OCI-LY1 (cell line): Measurements from ENCODE around the gene CCDC68.

Source experiments
- H2AFZ ChIP-seq: fragments of 200-600 bp; sonication (generic), shearing (Covaris generic); 2 replicates; pipeline ENCODE4 v1.6.0; 2014; ENCODE audit warnings: antibody characterized with exemption, mild to moderate bottlenecking, low read length
- H3F3A ChIP-seq: fragments of 200-600 bp; sonication (generic), shearing (Covaris generic); 2 replicates; pipeline ENCODE4 v1.6.0; 2014; ENCODE audit warnings: mild to moderate bottlenecking, antibody characterized with exemption, low read length, moderate library complexity; ENCODE audit not compliant: insufficient read depth
- H3K27ac ChIP-seq: fragments of 200-600 bp; sonication (generic); 2 replicates; pipeline ENCODE4 v1.5.1; 2014; ENCODE audit warnings: low read length, mixed run types, mild to moderate bottlenecking, low read depth; ENCODE audit not compliant: poor library complexity, severe bottlenecking
- H3K27me3 ChIP-seq: fragments of 200-600 bp; sonication (generic); 2 replicates; pipeline ENCODE4 v1.6.0; 2014; ENCODE audit warnings: antibody characterized with exemption, mild to moderate bottlenecking, low read length, moderate library complexity; ENCODE audit not compliant: insufficient read depth
- H3K36me3 ChIP-seq: fragments of 200-600 bp; sonication (generic); 2 replicates; pipeline ENCODE4 v1.6.1; 2014; ENCODE audit warnings: mild to moderate bottlenecking, antibody characterized with exemption, low read length, moderate library complexity, mixed read lengths; ENCODE audit not compliant: insufficient read depth
- H3K4me1 ChIP-seq: fragments of 200-600 bp; sonication (generic); 2 replicates; pipeline ENCODE4 v1.5.1; 2014; ENCODE audit warnings: mild to moderate bottlenecking, low read length, moderate library complexity; ENCODE audit not compliant: insufficient read depth, severe bottlenecking
- H3K4me2 ChIP-seq: fragments of 200-600 bp; sonication (generic), shearing (Covaris generic); 2 replicates; pipeline ENCODE4 v1.6.1; 2014; ENCODE audit warnings: low read length
- H3K4me3 ChIP-seq: fragments of 200-600 bp; sonication (generic); 2 replicates; pipeline ENCODE4 v1.5.1; 2014; ENCODE audit warnings: low read length, low read depth, mild to moderate bottlenecking, mixed read lengths; ENCODE audit not compliant: poor library complexity, severe bottlenecking
- H3K79me2 ChIP-seq: fragments of 200-600 bp; shearing (Covaris generic); 2 replicates; pipeline ENCODE4 v1.6.1; 2016; ENCODE audit warnings: mixed run types, low read length, mixed read lengths; ENCODE audit not compliant: insufficient read depth
- H3K9ac ChIP-seq: fragments of 200-600 bp; sonication (generic), shearing (Covaris generic); 2 replicates; pipeline ENCODE4 v1.6.1; 2014; ENCODE audit warnings: mild to moderate bottlenecking, low read length, mixed read lengths
- H3K9me2 ChIP-seq: fragments of 200-600 bp; sonication (generic), shearing (Covaris generic); 2 replicates; pipeline ENCODE4 v1.6.1; 2014; ENCODE audit warnings: low read depth, mild to moderate bottlenecking, low read length, mixed read lengths
- H3K9me3 ChIP-seq: fragments of 200-600 bp; shearing (Covaris generic); 2 replicates; pipeline ENCODE4 v1.6.1; 2014; ENCODE audit warnings: low read length, mixed read lengths
- H4K20me1 ChIP-seq: fragments of 200-600 bp; sonication (generic), shearing (Covaris generic); 2 replicates; pipeline ENCODE4 v1.6.0; 2016; ENCODE audit warnings: mild to moderate bottlenecking, low read length; ENCODE audit not compliant: insufficient read depth
- CTCF ChIP-seq: fragments of 200-600 bp; sonication (generic), shearing (Covaris generic); IDR thresholded peaks from 2 replicates; pipeline ENCODE4 v1.5.1; 2017; ENCODE audit warnings: mild to moderate bottlenecking, antibody characterized with exemption, low read length, moderate library complexity, mixed read lengths
- EZH2 ChIP-seq: fragments of 200-600 bp; sonication (generic), shearing (Covaris generic); IDR thresholded peaks from 2 replicates; pipeline ENCODE4 v1.8.0; 2017; ENCODE audit warnings: borderline replicate concordance, mixed run types, mild to moderate bottlenecking, antibody characterized with exemption, low read length, moderate library complexity, mixed read lengths

The CCDC68 gene

GRCh38 chr18:54942569-54942968, 16.7 kb downstream of the CCDC68 start:
- H3K4me2 ChIP-seq = no peak overlapping the region
- H3F3A ChIP-seq = no peaks in the 10 kb centered on the region
- H4K20me1 ChIP-seq = no peaks in the 10 kb centered on the region
- H3K36me3 ChIP-seq = no peaks in the 10 kb centered on the region
- H3K27me3 ChIP-seq = no peaks in the 10 kb centered on the region
- no peaks in the 10 kb centered on the region for H3K9me2 ChIP-seq
- no peak overlapping the region for H3K4me3 ChIP-seq
- no peaks in the 10 kb centered on the region for H3K9me3 ChIP-seq
- H3K4me1 ChIP-seq = peaks cover 8% of the 10 kb centered on the region
- no peak overlapping the region for H3K27ac ChIP-seq
- TF ChIP-seq EZH2 (no peak), CTCF (no peak)
- no peaks in the 10 kb centered on the region for H3K79me2 ChIP-seq
- no peak overlapping the region for H3K9ac ChIP-seq
- no peak overlapping the region for H2AFZ ChIP-seq

GRCh38 chr18:54942144-54942543, 17.1 kb downstream of the CCDC68 start:
- Histone ChIP-seq H3F3A (no peaks in the 10 kb centered on the region), H3K9ac (no peak overlapping the region)
- TF ChIP-seq EZH2 = no peak
- no peak for TF ChIP-seq CTCF

GRCh38 chr18:54939361-54939917, 19.8 kb downstream of the CCDC68 start:
- H3K36me3 ChIP-seq = no peaks in the 10 kb centered on the region
- no peaks in the 10 kb centered on the region for H4K20me1 ChIP-seq
- no peaks in the 10 kb centered on the region for H3K9me3 ChIP-seq
- TF ChIP-seq CTCF (no peak), EZH2 (no peak)
- no peak overlapping the region for H2AFZ ChIP-seq
- H3K27me3 ChIP-seq = no peaks in the 10 kb centered on the region
- H3K4me2 ChIP-seq = no peak overlapping the region
- H3K79me2 ChIP-seq = no peaks in the 10 kb centered on the region
- H3K9ac ChIP-seq = no peak overlapping the region
- no peak overlapping the region for H3K27ac ChIP-seq
- H3K9me2 ChIP-seq = no peaks in the 10 kb centered on the region
- H3K4me1 ChIP-seq = no peaks in the 10 kb centered on the region
- H3K4me3 ChIP-seq = no peak overlapping the region
- no peaks in the 10 kb centered on the region for H3F3A ChIP-seq

More at GRCh38 chr18:54942144-54942543, 17.1 kb downstream of the CCDC68 start:
- peaks cover 8% of the 10 kb centered on the region for H3K4me1 ChIP-seq
- H3K27ac ChIP-seq = no peak overlapping the region
- no peaks in the 10 kb centered on the region for H3K79me2 ChIP-seq
- no peaks in the 10 kb centered on the region for H3K9me3 ChIP-seq
- no peak overlapping the region for H3K4me2 ChIP-seq
- no peaks in the 10 kb centered on the region for H3K27me3 ChIP-seq
- no peak overlapping the region for H2AFZ ChIP-seq
- H3K9me2 ChIP-seq = no peaks in the 10 kb centered on the region
- no peaks in the 10 kb centered on the region for H3K36me3 ChIP-seq
- no peak overlapping the region for H3K4me3 ChIP-seq
- no peaks in the 10 kb centered on the region for H4K20me1 ChIP-seq
